NCI-H1092 treated with DMSO at 0.1 percent for 48 hours (cell line): ENCODE results near the gene TIGD6.
"Not testable (repeated sequence)": the region's sequence is repeated elsewhere in the genome, so short reads cannot be mapped to it uniquely, and the experiment has no call there.

ENCODE experiments used
- DNase-seq: peaks from one replicate; lab custom pipeline; 2025; lab: John Stamatoyannopoulos, UW

TIGD6 gene

DNA sequence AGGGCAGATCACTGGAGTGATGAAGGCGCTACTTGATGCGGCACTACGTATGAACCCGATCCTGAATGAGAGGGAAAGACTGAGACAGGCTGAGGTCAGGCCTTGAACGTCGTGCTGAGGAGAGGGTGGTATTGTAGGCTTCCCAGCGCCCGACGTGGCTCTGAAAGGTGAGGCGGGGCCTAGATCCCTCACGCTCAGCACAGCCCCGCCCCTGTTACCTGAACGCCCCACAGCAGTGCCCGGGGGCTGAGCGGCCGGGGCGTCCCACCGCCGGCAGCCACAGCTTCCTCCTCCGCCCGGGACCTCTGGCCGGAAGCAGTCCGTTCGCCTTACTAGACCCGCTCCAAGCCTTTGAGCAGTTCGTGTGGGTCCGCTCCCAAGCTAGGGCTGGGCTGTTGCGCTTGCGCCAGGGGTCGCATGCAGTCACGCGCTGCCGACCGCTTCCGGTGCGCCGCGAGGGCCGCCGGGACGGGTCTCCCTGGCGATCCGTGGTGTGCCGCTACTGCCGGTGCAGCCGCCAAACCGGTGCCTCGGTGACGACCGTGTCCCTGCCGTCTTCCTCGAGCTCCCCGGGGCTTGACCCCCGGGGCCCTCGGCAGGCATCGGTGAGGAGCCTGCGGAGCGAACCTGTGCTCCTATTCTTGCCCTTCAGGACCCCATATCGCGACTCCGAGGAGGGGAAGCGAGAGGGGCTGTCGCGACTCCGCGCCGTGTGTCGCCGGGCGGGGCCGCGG is at the start of gene TIGD6, which contains the start of gene HMGXB3:
TSS of gene TIGD6 (minus strand) at position 399 of the 734 bp plus-strand sequence. CDS start 4,306 bp downstream, outside the sequence.
TSS of gene HMGXB3 (plus strand) at position 484 of the 734 bp plus-strand sequence. CDS start 4,114 bp downstream, outside the sequence.
- peak; percentile 75 for DNase-seq

DNA sequence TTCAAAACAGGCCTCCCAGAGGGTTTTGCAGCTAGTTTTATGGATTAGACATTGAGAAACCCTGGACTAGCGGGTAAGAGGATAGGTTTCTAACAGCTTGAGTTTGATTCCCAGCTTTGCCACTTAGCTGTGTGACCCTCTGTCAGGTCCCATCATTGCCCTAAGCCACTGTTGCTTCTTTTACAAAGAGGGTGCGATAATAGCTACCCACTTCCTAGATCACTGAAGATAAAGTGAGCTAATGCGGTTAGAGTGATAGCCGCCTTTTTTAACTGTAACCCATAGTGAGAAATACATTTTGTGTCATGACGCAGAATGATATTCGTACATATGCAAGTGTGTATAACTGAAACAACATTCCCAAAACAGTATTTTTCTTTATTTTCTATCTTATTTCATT is 45.6 kb upstream of the TIGD6 start:
- no peak for DNase-seq

GRCh38 chr5:150045549-150045948 is 45.1 kb upstream of the TIGD6 start:
- DNase-seq = no peak

DNA sequence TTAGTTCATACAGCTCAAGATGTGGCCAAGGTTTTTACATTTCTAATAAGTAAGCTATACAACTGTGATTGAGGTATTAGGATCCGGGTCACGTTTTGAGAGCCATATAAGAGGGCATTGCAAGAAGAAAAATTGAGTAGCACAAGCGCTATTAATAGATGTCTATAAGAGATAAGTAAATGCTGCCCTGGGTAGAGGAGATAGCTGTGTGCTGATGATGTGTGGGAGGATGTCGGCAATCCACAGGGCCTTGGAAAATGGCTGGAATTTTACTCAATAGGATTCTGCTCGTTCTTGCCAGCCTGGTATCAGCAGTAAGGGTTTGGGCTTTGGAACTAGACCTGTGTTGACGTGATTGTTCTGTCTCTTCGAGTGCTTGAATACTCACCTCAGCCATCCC is 44.3 kb upstream of the TIGD6 start:
- no peak for DNase-seq

GRCh38 chr5:150044329-150044681 is 43.9 kb upstream of the TIGD6 start:
- no peak for DNase-seq

DNA sequence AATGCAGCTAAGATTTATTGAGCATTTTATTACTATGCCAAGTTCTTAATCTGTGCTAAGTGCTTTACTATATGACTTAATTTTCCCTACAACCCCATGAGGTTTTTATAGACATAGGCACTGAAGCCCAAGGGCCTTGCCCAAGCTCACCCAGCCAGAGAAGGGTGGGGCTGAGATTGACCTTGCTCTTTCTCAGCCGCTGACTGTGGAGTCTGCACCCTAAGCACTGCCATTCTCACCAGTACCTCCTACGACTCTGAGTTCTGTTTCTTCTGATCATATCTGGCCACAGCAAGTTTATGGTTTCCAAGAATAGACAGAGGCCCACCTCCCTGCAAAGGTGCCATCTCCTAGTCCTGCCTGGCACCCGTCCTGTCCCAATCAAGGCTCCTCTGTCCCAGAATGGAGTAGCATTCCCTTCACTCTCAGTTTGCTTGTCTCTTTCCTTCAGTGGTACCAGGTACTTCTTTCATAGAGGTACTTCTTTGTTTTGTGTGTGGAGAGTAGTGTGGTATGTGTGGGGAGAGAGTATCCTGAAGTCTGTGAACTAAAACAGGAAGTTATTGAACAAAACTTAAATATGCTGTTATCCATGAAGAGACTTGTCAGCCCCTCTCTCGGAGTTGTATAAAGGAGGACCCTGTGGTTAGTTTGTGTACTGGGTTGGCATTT is 43.3 kb upstream of the TIGD6 start:
- DNase-seq = no peak

GRCh38 chr5:150042459-150042858 is 42.0 kb upstream of the TIGD6 start:
- no peak for DNase-seq

- DNase-seq = no peak
Measured at GRCh38 chr5:150038547-150038946, 38.1 kb upstream of the TIGD6 start.

GRCh38 chr5:150036513-150036912 is 36.1 kb upstream of the TIGD6 start:
- DNase-seq = no peak

DNA sequence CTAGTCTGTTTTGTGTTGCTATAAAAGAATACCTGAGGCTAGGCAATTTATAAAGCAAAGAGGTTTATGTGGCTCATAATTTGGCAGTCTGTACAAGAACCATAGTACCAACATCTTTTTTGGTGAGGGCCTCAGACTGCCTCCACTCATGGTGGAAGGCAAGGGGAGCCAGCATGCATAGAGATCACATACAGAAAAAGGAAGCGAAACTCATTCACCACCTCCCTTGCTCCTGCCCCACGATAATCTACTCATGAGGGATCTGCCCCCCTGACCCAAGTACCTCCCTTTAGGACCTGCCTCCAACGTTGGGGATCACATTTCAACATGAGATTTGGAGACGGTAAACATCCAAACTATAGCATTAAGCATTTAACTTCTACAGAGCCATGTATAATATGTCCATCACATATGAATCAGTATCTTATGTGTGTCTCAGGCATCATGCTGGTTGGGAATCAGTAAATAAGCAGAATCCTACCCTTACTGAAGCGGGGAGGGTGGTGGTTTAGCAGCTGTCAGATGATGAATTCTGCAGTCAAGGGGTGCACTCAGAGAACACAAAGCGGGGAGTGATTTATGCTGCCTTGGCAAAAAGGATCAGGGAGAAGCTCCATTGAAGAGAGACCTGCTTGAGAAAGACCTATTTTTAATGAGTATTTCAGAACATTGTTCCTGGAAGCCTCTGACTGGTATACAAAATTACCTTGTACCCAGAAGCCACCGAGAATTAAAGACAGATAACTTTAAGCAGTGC is 34.9 kb upstream of the TIGD6 start:
- no peak for DNase-seq

DNA sequence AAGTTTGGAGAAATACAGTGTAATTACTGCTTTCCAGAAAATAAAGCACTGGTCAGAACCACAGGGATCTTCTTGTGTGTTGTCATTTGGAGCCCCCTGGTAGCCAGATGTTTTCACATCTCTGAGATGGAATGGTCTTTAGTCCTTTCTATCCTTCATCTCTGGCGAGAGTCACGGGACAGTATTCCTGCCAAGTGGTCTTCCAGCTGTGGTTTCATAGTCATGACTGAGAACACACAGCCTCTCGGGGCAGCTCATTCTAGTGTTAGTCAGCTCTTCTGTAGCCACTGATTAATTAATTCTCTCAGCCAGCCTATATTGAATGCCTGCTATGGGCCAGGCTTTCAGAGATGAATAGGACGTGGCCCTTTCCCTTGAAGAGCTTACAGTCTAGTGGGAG is 34.2 kb upstream of the TIGD6 start:
- DNase-seq = no peak

DNA sequence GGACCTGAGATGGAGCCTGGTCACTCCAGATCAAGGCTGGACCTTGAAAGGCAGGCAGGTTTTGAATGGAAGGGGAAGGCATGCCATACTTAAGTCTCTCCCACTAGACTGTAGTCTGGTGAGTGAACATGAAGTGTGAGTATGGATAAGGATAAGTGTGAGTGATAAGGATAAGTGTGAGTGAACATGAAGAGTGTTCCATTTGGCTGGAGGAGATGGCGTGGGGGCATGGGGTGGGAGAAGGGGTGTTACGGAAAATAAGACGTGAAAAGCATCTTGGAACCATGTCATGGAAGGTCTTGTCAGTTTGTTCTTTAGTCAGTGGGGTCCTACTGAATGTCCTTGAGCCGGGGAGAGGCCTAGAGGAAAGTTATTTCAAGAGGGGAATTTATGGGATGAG is 32.9 kb upstream of the TIGD6 start:
- no peak for DNase-seq

DNA sequence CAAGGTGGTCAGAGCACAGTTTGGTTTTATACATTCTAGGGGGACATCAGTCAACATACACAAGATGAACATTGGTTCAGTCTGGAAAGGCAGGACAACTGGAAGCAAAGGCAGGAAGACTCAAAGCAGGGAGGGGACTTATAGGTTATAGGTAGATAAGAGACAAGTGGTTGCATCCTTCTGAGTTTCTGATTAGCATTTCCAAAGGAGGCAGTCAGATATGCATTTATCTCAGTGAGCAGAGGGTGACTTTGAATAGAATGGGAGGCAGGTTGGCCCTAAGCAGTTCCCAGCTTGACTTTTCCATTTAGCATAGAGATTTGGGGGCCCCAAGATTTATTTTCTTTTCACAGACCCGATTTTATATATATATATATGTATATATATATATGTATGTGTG is 27.6 kb upstream of the TIGD6 start:
- DNase-seq = not testable (repeated sequence)

- no peak for DNase-seq
Measured at GRCh38 chr5:150026682-150027172, 26.3 kb upstream of the TIGD6 start.

- DNase-seq = no peak
Measured at GRCh38 chr5:150024346-150024984, 24.0 kb upstream of the TIGD6 start.

DNA sequence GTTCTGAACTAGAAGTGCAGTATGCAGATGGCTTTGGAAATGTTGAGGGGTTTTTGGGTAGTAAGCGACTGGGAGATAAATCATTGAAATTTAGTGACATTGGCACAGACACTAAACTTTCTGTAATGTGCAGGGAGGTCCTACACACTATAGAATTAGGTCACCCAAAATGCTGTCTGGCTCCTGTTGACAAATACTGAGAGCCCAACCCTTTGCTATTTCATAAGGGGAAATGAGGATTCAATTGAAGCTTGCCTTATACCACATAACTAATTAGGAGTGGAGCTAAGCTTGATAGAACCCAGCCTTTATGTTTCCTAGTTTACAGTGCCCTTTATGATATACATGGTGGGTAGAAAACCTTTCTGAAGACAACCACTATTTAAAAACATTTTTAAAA is 22.7 kb upstream of the TIGD6 start:
- DNase-seq = no peak

GRCh38 chr5:150022681-150023080 is 22.2 kb upstream of the TIGD6 start:
- no peak for DNase-seq

DNA sequence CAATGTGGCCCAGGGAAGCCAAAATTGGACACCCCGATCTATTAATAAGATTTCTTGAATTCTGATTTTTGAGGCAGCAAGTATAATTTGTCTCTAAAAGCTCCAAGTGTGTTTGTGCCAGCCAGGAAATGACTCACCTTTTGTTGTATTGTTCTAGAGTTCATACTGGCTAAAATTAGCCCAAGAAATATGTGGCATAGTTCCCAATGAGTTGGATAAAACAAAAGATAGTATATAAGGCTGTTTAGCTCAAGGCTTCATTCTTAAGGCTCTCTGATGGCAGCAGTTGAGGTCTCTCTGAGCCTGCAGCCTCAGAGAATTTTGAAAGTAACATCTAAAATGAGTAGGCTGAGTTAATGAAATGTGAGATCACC is 21.7 kb upstream of the TIGD6 start:
- no peak for DNase-seq

GRCh38 chr5:150021491-150022157 is 21.2 kb upstream of the TIGD6 start:
- DNase-seq = no peak

DNA sequence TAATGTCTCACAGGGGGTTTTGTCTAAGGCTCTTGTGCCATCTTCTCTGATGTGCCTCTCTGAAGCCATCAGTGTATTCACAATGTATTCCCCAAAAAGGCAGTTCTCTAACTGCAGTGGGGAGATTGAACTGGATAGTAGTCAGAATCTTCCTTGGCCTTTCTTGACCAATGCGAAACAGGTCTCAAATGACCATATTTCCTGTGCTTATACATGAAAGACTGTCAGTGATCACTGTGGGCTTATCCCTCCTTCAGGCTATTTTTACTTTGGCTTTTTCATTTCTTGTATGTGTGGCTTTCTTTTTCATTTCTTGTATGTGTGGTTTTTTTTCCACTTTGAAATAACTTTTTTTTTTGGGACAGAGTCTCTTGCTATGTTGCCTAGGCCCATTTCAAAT is 19.8 kb upstream of the TIGD6 start:
- no peak for DNase-seq

- no peak for DNase-seq
Measured at GRCh38 chr5:150017226-150018005, 17.0 kb upstream of the TIGD6 start.
